Osteoblast (primary cell): ENCODE measurements around the gene ENKD1. TPM values are rescaled to one million over a fixed set of nuclear protein-coding genes. Genes with fewer than 3 reads are reported as not detected.
A peak's percentile ranks its signal among the peaks of the same experiment; 100 is the strongest.

Source experiments
- DNase-seq: peaks from one replicate; pipeline ENCODE4 v3.0.0; 2011; ENCODE audit warnings: low spot score, mixed read lengths; ENCODE audit not compliant: insufficient read length; ENCODE audit errors: missing footprints
- H2AFZ ChIP-seq: 2 replicates; pipeline ENCODE4 v1.6.0; 2011; ENCODE audit warnings: mild to moderate bottlenecking, low read length
- H3K27ac ChIP-seq: 2 replicates; pipeline ENCODE4 v1.5.1; 2011; ENCODE audit warnings: mild to moderate bottlenecking, low read depth, low read length, moderate library complexity
- H3K27me3 ChIP-seq: 2 replicates; pipeline ENCODE4 v1.6.0; 2012; ENCODE audit warnings: mild to moderate bottlenecking, control low read depth, inconsistent platforms, low read length, moderate library complexity; ENCODE audit not compliant: insufficient read depth
- H3K36me3 ChIP-seq: 2 replicates; pipeline ENCODE4 v1.5.1; 2011; ENCODE audit warnings: mild to moderate bottlenecking, low read length, control low read depth, moderate library complexity; ENCODE audit not compliant: insufficient read depth
- H3K4me1 ChIP-seq: 2 replicates; pipeline ENCODE4 v1.5.1; 2011; ENCODE audit warnings: mild to moderate bottlenecking, low read length, control low read depth, moderate library complexity; ENCODE audit not compliant: insufficient read depth
- H3K4me2 ChIP-seq: 2 replicates; pipeline ENCODE4 v1.6.0; 2011; ENCODE audit warnings: mild to moderate bottlenecking, low read length; ENCODE audit not compliant: insufficient read depth
- H3K4me3 ChIP-seq: fragments of 200-600 bp; sonication (generic); 3 replicates; pipeline ENCODE4 v1.5.1; 2012; ENCODE audit warnings: mild to moderate bottlenecking, low read length, inconsistent platforms; ENCODE audit not compliant: insufficient read depth
- H3K79me2 ChIP-seq: 2 replicates; pipeline ENCODE4 v1.6.0; 2012; ENCODE audit warnings: mild to moderate bottlenecking, low read length, control low read depth, inconsistent platforms; ENCODE audit not compliant: insufficient read depth
- H3K9me3 ChIP-seq: 2 replicates; pipeline ENCODE4 v1.5.1; 2011; ENCODE audit warnings: low read depth, low read length, control low read depth
- H4K20me1 ChIP-seq: 2 replicates; pipeline ENCODE4 v1.6.0; 2012; ENCODE audit warnings: mild to moderate bottlenecking, low read length, control low read depth; ENCODE audit not compliant: insufficient read depth
- total RNA-seq: library from RNA; depleted of rRNA; stranded (reverse); fragments of >200 nt; gene quantifications from 2 replicates; pipeline ENCODE4 v1.2.3, GENCODE V29; 2012
- TF ChIP-seq, protein P1 (sequence below): IDR thresholded peaks from 2 replicates; pipeline ENCODE4 v1.5.1; 2011; ENCODE audit warnings: mild to moderate bottlenecking, low read depth, low read length, moderate library complexity; ENCODE audit errors: extremely low read depth

The ENKD1 gene
- total RNA-seq, 1 donor: 15.9 TPM

DNA sequence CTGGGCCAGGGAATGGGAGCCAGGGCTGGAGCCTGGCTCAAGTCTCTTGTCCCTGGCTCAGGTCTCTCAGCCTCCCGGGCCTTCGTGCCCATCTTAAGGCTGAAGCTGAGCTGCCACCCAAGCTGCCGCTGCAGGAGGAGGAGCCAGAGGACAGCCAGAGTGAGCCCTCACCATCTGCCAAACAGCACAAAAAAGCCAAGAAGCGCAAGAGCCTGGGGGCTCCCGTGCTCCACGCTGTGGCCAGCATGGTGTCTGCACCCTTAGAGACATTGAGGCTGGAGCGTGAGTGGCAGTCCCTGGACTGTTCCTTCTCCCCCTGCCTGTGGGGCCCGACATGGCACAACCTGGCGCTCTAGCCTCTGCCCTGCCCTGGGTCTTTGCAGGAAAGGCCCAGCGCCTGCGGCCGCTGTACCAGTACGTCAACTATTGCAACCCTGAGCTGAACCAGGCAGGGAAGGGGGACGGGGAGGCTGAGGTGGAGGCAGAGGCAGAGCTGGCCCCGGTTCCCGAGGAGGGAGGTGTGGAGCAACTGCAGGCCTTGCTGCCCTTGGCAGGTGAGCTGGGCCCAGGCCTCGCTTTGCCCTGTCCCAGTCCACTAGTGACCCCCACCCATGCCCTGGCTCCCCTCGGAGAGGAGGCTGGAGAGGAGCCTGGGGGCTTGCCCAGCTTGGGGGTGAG is 1.4 kb upstream of the ENKD1 start:
- Histone ChIP-seq H3K4me1 (peaks cover 18% of the 10 kb centered on the region), H3K9me3 (no peaks in the 10 kb centered on the region), H3K36me3 (no peaks in the 10 kb centered on the region), H3K27me3 (no peaks in the 10 kb centered on the region), H3K79me2 (peaks cover 4% of the 10 kb centered on the region), H3K4me3 (peak overlapping the region; percentile 85), H2AFZ (peak overlapping the region; percentile 84), H4K20me1 (peaks cover 2% of the 10 kb centered on the region), H3K27ac (peak overlapping the region; percentile 73), H3K4me2 (peak overlapping the region; percentile 85)
- peak; percentile 100 for DNase-seq
- TF ChIP-seq, protein P1, sequence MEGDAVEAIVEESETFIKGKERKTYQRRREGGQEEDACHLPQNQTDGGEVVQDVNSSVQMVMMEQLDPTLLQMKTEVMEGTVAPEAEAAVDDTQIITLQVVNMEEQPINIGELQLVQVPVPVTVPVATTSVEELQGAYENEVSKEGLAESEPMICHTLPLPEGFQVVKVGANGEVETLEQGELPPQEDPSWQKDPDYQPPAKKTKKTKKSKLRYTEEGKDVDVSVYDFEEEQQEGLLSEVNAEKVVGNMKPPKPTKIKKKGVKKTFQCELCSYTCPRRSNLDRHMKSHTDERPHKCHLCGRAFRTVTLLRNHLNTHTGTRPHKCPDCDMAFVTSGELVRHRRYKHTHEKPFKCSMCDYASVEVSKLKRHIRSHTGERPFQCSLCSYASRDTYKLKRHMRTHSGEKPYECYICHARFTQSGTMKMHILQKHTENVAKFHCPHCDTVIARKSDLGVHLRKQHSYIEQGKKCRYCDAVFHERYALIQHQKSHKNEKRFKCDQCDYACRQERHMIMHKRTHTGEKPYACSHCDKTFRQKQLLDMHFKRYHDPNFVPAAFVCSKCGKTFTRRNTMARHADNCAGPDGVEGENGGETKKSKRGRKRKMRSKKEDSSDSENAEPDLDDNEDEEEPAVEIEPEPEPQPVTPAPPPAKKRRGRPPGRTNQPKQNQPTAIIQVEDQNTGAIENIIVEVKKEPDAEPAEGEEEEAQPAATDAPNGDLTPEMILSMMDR: peak; percentile 94

DNA sequence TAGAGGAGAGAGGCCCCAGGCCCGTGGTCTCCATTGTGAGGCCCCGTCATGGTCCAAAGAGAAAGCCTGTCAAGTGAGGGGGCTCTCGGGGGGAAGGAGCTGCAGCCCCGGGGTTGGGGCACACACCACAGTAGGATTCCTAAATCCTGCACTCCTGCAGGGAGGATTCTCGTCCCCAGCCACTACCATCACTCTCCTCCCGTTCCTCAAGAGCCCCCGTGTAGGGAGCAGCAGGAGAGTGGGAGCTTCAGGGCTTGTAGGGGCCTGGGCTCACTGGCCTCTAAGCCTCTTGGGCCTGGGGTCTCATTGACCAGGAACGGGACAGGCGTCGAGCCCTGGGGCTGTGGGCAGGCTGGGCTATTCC is 885 bp upstream of the ENKD1 start:
- Histone ChIP-seq H3K4me3 (peak overlapping the region; percentile 85), H3K27me3 (no peaks in the 10 kb centered on the region), H4K20me1 (no peaks in the 10 kb centered on the region), H3K4me2 (peak overlapping the region; percentile 85), H3K4me1 (peaks cover 15% of the 10 kb centered on the region), H3K9me3 (no peaks in the 10 kb centered on the region), H3K79me2 (peaks cover 4% of the 10 kb centered on the region), H3K36me3 (peaks cover 3% of the 10 kb centered on the region), H3K27ac (peak overlapping the region; percentile 73), H2AFZ (peak overlapping the region; percentile 84)
- peak; percentile 92 for DNase-seq
- TF ChIP-seq, protein P1: no peak

DNA sequence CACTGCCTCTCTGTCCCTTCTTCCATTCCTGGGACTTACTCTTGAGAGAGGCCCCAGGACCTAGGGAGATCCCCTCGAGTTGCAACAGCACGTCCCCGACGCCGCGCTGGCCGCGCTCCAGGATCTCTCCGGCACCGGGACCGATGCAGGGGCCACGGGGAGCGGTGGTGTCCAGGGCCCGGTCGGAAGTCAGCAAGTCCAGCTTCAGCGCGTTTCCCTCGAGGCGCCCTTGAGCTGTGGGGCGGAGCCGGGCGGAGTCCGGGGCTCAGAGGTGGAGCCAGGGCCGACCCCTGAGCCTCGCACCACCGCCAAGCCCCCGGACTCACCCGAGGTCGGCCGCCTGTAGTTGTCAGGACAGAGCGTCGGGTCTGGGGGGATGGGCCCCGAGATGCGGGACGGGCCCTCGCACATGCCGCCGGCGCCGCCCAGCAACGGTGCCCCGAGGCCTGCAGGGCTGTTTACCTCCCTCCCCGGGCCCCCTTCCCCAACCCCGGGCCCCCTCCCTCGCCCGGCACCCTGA is 458 bp downstream of the ENKD1 start:
- TF ChIP-seq, protein P1: no peak
- Histone ChIP-seq H3K36me3 (peaks cover 5% of the 10 kb centered on the region), H2AFZ (peak overlapping the region; percentile 35), H3K27ac (peak overlapping the region; percentile 73), H3K27me3 (no peaks in the 10 kb centered on the region), H3K4me2 (peak overlapping the region; percentile 85), H3K4me1 (peaks cover 15% of the 10 kb centered on the region), H3K4me3 (peak overlapping the region; percentile 85), H4K20me1 (no peaks in the 10 kb centered on the region), H3K9me3 (no peaks in the 10 kb centered on the region), H3K79me2 (peaks cover 4% of the 10 kb centered on the region)
- peak; percentile 94 for DNase-seq

DNA sequence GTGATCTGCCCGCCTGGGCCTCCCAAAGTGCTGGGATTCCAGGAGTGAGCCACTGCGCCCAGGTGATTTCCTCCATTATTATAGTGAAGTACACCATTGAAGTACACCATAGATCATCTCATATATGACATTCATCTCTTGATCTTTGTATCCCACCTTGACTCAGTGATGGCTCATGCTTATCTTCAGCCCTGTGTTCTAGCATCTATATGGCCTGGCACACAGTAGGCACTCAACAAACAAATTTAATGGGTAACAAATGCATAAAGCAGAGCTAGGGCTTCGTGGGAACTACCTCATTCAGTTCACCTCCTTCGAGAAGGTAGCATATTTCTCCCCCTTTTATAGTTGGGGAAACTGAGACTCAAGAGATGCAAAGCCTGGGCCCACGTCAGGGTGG is 952 bp downstream of the ENKD1 start:
- Histone ChIP-seq H3K27ac (peak overlapping the region; percentile 43), H3K27me3 (no peaks in the 10 kb centered on the region), H3K4me3 (peak overlapping the region; percentile 85), H4K20me1 (no peaks in the 10 kb centered on the region), H3K4me1 (peaks cover 15% of the 10 kb centered on the region), H3K36me3 (peaks cover 5% of the 10 kb centered on the region), H2AFZ (peak overlapping the region; percentile 35), H3K79me2 (peaks cover 4% of the 10 kb centered on the region), H3K9me3 (no peaks in the 10 kb centered on the region), H3K4me2 (peak overlapping the region; percentile 85)
- DNase-seq: peak; percentile 59
- TF ChIP-seq, protein P1: no peak
